SK-N-SH (cell line): ENCODE measurements around the gene CD36.

ENCODE experiments used
- TEAD4 ChIP-seq: IDR thresholded peaks from 2 replicates; pipeline ENCODE4 v1.4.0; 2012; ENCODE audit warnings: mild to moderate bottlenecking, borderline replicate concordance; ENCODE audit not compliant: insufficient read depth
- TF ChIP-seq, protein P1 (sequence below): IDR thresholded peaks from 2 replicates; pipeline ENCODE4 v1.4.0; 2012; ENCODE audit warnings: low read depth
- TF ChIP-seq, protein P2 (sequence below): fragments of 200-600 bp; sonication (generic); IDR thresholded peaks from 2 replicates; pipeline ENCODE4 v1.6.1; 2017; ENCODE audit warnings: antibody characterized with exemption, mild to moderate bottlenecking, moderate library complexity

DNA sequence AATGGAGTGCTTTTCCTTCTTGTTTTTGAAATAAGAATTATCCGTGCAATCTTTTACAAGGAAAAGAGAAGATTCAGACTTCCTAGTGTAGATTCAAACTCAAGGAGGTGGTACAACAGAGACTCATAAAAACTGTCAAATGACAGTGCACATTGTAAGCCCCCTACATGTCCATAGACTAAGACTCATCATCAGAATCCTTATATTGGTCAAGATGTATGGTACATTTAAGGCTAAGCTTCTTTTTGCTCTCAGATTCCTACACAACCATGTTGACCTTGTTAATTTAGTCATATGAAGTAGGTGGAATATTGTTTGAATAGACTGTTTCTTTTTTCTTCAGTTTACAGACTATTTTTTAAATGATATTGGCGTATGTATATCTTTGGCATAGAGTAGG lies 11.6 kb downstream of the CD36 start:
- TF ChIP-seq, protein P1, sequence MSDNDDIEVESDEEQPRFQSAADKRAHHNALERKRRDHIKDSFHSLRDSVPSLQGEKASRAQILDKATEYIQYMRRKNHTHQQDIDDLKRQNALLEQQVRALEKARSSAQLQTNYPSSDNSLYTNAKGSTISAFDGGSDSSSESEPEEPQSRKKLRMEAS, result no peak
- TF ChIP-seq, protein P2, sequence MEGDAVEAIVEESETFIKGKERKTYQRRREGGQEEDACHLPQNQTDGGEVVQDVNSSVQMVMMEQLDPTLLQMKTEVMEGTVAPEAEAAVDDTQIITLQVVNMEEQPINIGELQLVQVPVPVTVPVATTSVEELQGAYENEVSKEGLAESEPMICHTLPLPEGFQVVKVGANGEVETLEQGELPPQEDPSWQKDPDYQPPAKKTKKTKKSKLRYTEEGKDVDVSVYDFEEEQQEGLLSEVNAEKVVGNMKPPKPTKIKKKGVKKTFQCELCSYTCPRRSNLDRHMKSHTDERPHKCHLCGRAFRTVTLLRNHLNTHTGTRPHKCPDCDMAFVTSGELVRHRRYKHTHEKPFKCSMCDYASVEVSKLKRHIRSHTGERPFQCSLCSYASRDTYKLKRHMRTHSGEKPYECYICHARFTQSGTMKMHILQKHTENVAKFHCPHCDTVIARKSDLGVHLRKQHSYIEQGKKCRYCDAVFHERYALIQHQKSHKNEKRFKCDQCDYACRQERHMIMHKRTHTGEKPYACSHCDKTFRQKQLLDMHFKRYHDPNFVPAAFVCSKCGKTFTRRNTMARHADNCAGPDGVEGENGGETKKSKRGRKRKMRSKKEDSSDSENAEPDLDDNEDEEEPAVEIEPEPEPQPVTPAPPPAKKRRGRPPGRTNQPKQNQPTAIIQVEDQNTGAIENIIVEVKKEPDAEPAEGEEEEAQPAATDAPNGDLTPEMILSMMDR, result no peak
- TF ChIP-seq TEAD4, result no peak
